ENCODE data around the gene HSPB8. TPM values are rescaled to one million over a fixed set of nuclear protein-coding genes. Genes with fewer than 3 reads are reported as not detected.

Gene HSPB8
- total RNA-seq, 4 donors from 2014 or later, result 18.9 to 26.9 (median 23.5) TPM

- no peak for TF ChIP-seq CTCF (IDR thresholded peaks at IDR 0.05; ENCODE audit: low read depth)
Measured at GRCh38 chr12:119171291-119171690, 7.4 kb upstream of the HSPB8 start.

- TF ChIP-seq CTCF (IDR thresholded peaks at IDR 0.05; ENCODE audit: low read depth), result no peak
Measured at GRCh38 chr12:119171691-119172425, 6.9 kb upstream of the HSPB8 start.

- no peak for TF ChIP-seq CTCF (IDR thresholded peaks at IDR 0.05; ENCODE audit: low read depth)
Measured at GRCh38 chr12:119175081-119175480, 3.6 kb upstream of the HSPB8 start.

- TF ChIP-seq CTCF (IDR thresholded peaks at IDR 0.05; ENCODE audit: low read depth), result no peak
Measured at GRCh38 chr12:119176267-119177055, 2.3 kb upstream of the HSPB8 start.

- no peak for TF ChIP-seq CTCF (IDR thresholded peaks at IDR 0.05; ENCODE audit: low read depth)
Measured at GRCh38 chr12:119177056-119177325, 1.7 kb upstream of the HSPB8 start.

GRCh38 chr12:119177724-119178380 is 879 bp upstream of the HSPB8 start:
- no peak for TF ChIP-seq CTCF (IDR thresholded peaks at IDR 0.05; ENCODE audit: low read depth)

- TF ChIP-seq CTCF (IDR thresholded peaks at IDR 0.05; ENCODE audit: low read depth), result no peak
Measured at GRCh38 chr12:119179335-119180021, 747 bp downstream of the HSPB8 start.

Data from subcutaneous adipose tissue (tissue), 4 donors.